ENCODE results near the gene SMARCA2. TPM values are rescaled to one million over a fixed set of nuclear protein-coding genes. Genes with fewer than 3 reads are reported as not detected.

SMARCA2 gene
- total RNA-seq, 1 donor from 2014 or later, result 206 TPM

DNA sequence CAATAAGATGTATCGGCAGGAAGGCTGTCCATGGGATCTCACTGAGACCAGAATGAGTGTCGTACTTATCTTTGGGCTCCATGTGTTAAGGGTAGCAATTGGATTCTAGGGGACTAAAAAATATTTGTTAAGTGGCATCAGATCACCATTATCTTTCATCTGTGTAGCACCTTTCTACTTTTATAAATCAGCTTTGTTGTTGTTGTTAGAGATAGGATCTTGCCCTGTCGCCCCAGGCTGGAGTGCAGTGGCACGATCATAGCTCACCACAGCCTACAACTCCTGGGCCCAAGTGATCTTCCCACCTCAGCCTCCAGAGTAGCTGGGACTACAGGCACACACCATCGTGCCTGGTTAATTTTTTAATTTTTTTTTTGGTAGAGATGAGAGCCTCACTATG is 220.5 kb downstream of the SMARCA2 start:
- intact Hi-C loops (cut with micrococcal nuclease), result no loop called here

DNA sequence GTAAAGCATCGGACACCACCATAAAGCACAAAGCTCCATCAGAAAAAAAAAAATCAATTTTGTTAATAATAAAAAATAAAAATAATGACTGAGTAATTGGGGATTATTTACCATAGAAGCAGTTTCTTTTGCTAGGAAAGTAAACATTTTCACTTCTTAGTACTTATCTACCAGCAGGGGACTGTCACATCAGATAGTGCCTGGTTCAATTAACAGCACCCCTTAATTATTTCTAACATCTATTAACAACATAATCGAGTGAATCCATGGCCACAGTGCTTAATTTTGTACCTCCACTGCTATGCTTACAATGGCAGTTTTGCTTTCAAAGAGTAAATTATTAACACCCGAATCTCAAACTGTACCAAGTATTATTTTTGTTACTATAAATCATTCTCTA is 221.7 kb downstream of the SMARCA2 start:
- intact Hi-C loops (cut with micrococcal nuclease), result no loop called here

DNA sequence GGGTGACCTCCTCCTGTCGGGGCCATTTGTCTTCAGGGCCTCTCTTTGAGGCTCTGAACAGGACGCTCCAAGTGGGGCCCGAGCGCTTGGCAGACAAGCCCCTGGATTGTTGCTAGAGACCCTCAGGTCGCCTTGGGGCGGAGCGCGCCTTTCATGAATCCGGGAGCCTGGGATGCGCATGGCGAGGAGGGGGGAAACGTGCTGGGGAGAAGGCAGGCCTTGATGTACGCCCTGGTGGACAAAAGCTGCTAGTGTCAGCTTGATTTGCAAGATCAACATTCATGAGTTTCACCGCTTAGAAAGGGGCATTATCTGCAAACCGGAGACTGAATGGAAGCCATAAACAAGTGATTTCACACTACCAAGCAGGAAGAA is 226.3 kb downstream of the SMARCA2 start:
- intact Hi-C loops (cut with micrococcal nuclease), result no loop called here

DNA sequence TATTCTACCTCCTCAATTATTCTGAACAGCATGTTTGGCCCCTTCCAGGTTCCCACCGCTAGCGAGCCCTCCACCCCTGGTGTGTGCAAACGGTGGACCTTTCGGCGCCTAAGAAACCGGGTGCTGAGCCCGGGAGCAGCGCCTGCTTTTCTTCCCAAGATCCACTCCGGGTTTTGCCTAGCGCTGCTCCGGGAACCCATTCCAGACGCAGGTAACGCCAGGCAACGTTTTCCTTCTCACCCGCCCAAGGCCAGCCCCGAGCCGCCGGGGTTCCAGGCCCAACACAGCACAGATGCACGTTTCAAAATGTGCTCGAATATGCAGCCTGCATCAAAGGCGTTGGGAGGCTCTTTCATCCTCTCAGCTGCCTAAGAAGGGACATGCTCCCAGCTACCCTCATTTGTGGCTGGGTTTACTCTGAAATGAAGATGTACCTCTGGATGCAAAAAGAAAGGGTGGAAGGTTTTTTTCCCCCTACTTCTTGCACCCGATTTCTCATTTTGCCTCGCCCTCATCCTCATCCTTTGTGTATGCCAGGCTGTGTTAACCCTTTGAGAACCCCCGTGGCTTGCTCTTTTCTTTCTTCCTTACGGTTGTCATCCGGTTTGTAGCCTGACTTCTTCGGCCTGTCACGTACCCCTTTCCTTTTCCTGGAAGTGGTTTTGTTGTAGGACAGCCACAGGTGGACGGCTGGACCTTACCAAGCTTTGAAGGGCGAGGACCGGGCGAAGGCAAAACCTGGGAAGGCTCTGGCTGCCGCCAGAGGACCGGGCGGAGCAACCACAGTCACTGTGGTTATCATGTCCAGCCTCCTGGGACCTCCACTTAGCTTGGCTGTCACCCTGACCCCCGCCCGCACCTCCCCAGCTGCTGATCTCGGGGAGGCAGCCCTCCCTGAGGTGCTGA is 226.9 kb downstream of the SMARCA2 start:
- intact Hi-C loops (cut with micrococcal nuclease), result loop anchor here (1.0 to 2.0 kb wide), 3 partner anchors 84 to 602 kb away; partner anchors contain the start of gene PUM3

DNA sequence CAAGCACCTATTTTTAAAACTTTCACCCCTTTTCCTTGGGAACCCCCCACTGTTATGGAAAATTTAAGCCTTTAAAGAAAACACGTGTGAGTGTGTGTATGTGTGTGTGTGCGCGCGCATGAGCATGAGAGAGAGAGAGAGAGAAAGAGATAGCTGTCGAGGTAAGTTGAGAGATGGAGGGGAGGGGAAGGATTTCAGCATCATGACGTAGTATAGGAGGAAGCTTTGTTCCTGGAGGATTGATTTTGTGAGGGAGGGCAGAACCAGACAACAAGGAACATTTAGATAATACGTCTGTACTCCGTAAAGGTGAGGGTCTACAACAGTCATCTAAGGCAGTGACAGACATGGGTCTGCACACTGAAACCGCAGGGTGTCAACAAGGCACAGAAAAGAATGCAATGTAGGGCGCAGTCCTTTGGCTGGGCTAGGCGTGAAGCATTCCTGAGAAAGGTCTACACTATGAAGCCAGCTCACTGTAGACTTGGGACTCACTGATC is 227.7 kb downstream of the SMARCA2 start:
- intact Hi-C loops (cut with micrococcal nuclease), result loop anchor here (1.0 to 2.0 kb wide), 3 partner anchors 85 to 601 kb away; partner anchors contain the start of gene PUM3
